Measurements from ENCODE around the gene KRTDAP.
"Not testable (repeated sequence)": the region's sequence is repeated elsewhere in the genome, so short reads cannot be mapped to it uniquely, and the experiment has no call there.

- TF ChIP-seq, protein P1, sequence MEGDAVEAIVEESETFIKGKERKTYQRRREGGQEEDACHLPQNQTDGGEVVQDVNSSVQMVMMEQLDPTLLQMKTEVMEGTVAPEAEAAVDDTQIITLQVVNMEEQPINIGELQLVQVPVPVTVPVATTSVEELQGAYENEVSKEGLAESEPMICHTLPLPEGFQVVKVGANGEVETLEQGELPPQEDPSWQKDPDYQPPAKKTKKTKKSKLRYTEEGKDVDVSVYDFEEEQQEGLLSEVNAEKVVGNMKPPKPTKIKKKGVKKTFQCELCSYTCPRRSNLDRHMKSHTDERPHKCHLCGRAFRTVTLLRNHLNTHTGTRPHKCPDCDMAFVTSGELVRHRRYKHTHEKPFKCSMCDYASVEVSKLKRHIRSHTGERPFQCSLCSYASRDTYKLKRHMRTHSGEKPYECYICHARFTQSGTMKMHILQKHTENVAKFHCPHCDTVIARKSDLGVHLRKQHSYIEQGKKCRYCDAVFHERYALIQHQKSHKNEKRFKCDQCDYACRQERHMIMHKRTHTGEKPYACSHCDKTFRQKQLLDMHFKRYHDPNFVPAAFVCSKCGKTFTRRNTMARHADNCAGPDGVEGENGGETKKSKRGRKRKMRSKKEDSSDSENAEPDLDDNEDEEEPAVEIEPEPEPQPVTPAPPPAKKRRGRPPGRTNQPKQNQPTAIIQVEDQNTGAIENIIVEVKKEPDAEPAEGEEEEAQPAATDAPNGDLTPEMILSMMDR (IDR thresholded peaks at IDR 0.05 in 2 of 3, conservative IDR thresholded peaks at IDR 0.05 in 1 of 3; ENCODE audit: insufficient read depth in 2 of 3, low read depth in 1 of 3, low read length in 3 of 3) = not testable (repeated sequence)
- not testable (repeated sequence) for TF ChIP-seq RBM39 (optimal IDR thresholded peaks at IDR 0.05; ENCODE audit: low read depth, low read length); YY1 (IDR thresholded peaks at IDR 0.05; ENCODE audit: borderline replicate concordance in 1 of 3, control insufficient read depth in 1 of 3, extremely low read depth in 1 of 3, insufficient read depth in 3 of 3, insufficient read length in 1 of 3, insufficient replicate concordance in 2 of 3, low read depth in 1 of 3, low read length in 2 of 3); USF2 (CRISPR knock-in tag; IDR thresholded peaks at IDR 0.05); POLR2AphosphoS5 (IDR thresholded peaks at IDR 0.05; ENCODE audit: control insufficient read depth, insufficient read depth, low read depth, low read length); SMC3 (conservative IDR thresholded peaks at IDR 0.05; ENCODE audit: insufficient read depth, low read depth, low read length); HCFC1 (IDR thresholded peaks at IDR 0.05; ENCODE audit: low read depth, low read length); ZNF232 (CRISPR knock-in tag; IDR thresholded peaks at IDR 0.05); POLR2A (conservative IDR thresholded peaks at IDR 0.05); NBN (IDR thresholded peaks at IDR 0.05; ENCODE audit: low read depth); MYC (IDR thresholded peaks at IDR 0.05; ENCODE audit: low read depth, low read length); MYC (CRISPR knock-in tag; IDR thresholded peaks at IDR 0.05; ENCODE audit: borderline replicate concordance, low read depth); ATF6 (CRISPR knock-in tag; IDR thresholded peaks at IDR 0.05); JUND (IDR thresholded peaks at IDR 0.05; ENCODE audit: borderline replicate concordance, low read depth, low read length); JUND (tag; IDR thresholded peaks at IDR 0.05; ENCODE audit: borderline replicate concordance, low read depth, low read length); ATF2 (CRISPR knock-in tag; IDR thresholded peaks at IDR 0.05)
These were observed 28.5 kb downstream of the KRTDAP start for GRCh38 chr19:35461788-35462187.

Data from K562 (cell line).